D721Med (cell line): ENCODE data around the gene KATNAL1.

Experiments used
- DNase-seq: peaks from one replicate; pipeline ENCODE4 v3.0.0; 2011; ENCODE audit warnings: low spot score; ENCODE audit not compliant: insufficient read length
- FAIRE-seq: peaks from 2 replicates; lab custom pipeline; 2011; peaks lifted over from hg19 to GRCh38; lab: Jason Lieb, UNC
- TF ChIP-seq, protein P1 (sequence below): IDR thresholded peaks from 2 replicates; pipeline ENCODE4 v1.5.1; 2012; ENCODE audit warnings: mild to moderate bottlenecking, control low read depth; ENCODE audit not compliant: insufficient read depth; ENCODE audit errors: missing control alignments

KATNAL1 gene

DNA sequence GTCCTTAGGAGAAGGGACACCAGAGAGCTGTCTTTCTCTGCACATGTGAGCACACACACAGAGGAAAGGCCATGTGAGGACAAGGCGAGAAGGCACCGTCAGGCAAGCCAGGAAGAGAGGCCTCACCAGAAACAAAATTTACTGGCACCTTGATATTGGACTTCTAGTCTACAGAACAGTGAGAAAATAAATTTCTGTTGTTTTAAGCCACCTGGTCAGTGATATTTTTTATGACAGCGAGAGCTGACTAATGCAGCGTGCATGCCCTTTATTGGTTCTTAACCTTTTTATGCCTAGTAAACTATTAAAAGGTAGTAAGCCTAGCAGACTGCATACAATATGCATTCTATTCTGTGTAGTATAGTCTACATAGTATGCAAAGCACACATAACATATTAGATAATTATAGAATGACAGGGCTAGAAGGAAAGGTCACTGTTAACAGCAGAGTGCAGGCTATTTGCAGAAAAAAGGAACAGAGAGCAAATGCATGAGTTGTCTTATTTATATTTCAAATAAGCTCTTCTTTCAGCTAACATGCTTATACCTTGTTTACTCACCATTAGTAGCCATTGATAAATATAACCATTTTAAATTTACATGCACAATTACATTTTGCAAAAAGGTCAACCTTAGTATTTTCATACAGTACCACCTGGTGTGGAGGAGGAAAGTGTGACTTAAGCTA, 25.2 kb upstream of the KATNAL1 start:
- TF ChIP-seq, protein P1, sequence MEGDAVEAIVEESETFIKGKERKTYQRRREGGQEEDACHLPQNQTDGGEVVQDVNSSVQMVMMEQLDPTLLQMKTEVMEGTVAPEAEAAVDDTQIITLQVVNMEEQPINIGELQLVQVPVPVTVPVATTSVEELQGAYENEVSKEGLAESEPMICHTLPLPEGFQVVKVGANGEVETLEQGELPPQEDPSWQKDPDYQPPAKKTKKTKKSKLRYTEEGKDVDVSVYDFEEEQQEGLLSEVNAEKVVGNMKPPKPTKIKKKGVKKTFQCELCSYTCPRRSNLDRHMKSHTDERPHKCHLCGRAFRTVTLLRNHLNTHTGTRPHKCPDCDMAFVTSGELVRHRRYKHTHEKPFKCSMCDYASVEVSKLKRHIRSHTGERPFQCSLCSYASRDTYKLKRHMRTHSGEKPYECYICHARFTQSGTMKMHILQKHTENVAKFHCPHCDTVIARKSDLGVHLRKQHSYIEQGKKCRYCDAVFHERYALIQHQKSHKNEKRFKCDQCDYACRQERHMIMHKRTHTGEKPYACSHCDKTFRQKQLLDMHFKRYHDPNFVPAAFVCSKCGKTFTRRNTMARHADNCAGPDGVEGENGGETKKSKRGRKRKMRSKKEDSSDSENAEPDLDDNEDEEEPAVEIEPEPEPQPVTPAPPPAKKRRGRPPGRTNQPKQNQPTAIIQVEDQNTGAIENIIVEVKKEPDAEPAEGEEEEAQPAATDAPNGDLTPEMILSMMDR = no peak
- FAIRE-seq (no peak), DNase-seq (no peak)

DNA sequence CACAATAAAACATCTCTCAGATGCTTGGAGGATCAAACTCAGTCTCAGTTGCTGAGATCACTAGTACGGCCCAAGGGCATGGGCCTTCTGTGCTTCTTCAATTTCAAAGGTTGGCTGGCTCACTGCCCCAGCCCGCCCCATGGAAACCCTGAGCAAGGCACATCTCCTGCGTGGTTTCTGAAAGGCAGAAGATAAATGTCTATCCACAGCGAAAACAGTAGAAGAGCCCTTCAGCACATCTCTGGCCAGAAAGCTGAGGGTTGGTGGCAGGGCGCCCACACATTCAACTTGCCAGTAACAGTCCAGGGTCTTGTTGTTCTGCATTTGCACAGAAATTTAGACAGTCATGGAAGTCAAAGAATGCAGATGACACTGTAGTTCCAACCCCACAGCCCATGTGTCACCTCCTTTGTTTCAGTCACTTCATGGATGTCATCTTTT, 24.0 kb upstream of the KATNAL1 start:
- DNase-seq (no peak), FAIRE-seq (no peak)
- TF ChIP-seq, protein P1 = no peak

DNA sequence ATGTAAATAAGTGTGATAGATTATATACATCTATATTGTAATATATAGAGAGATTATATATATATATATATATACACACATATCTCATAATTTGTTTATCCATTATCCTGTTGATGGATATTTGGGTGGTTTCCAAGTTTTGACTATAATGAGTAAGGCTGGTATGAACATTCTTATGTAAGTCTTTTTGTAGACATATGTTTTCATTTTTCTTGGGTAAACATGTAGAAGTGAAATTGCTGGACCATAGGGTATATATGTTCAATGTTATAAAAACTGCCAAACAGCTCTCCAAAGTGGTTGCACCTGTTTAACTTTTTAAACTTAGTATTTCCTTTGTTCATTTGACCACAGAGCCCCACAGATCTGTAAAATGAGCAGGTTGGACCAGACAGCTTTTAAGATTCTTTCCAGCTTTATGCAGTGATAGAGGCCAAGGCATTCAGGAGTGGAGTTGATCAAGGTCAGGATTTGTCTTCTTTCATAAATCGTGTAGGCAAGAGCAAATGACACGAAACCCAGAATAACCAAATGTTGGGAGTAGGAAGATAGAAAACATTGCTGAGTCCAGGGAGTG, 21.7 kb upstream of the KATNAL1 start:
- TF ChIP-seq, protein P1 = no peak
- DNase-seq = no peak
- FAIRE-seq = no peak

DNA sequence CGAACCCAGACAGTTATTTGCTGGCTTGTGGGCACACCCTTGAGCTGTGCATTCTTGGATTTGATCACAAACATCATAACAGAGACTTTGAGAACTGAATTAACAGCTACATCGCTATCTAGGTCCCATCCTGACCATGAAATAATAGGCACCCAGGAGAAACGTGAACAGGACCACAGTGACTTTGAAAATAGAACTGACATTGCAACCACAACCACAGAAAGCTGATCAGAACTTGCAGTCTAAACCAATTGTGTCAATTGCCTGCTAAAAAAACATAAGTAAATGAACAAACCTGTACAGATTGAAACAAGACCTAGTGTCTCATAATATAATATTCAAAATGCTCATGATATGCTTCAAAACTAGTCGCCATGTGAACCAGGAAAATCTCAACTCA, 18.3 kb upstream of the KATNAL1 start:
- DNase-seq (no peak), FAIRE-seq (no peak)
- TF ChIP-seq, protein P1 = no peak

DNA sequence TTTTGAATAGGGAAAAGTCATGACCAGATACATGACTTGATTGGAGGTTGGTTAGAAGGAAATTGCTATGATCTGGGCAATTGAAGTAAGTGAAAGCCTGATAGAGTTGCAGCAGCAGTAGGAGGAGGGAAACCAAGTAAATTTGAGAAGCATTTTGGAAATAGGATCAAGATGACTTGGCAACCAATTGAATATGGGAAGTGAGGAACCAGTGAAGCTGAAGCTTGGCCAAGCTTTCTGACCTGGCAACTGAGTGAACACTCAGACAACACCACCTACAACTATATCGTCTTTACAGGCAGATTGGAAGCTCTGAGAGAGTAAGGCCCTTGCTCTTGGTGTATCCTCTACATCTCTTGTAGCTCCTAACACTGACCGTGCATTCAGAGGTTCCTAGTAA, 16.2 kb upstream of the KATNAL1 start:
- FAIRE-seq (no peak), DNase-seq (no peak)
- TF ChIP-seq, protein P1 = no peak

DNA sequence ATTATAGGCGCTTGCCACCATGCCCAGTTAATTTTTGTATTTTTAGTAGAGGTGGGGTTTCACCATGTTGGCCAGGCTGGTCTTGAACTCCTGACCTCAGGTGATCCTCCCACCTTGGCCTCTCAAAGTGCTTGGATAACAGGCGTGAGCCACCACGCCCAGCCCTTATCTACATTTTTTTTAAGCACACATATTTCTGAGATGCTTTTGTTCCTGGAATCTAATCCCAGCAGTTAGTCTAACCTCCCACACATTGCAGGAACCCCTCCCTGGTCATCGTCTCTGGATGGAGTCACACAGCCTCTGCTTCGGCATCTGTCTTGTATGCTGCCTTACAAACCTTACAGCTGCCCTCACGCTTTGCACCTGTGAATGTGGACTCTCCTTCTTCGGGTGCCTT, 15.1 kb upstream of the KATNAL1 start:
- TF ChIP-seq, protein P1 = no peak
- FAIRE-seq = no peak
- no peak for DNase-seq

DNA sequence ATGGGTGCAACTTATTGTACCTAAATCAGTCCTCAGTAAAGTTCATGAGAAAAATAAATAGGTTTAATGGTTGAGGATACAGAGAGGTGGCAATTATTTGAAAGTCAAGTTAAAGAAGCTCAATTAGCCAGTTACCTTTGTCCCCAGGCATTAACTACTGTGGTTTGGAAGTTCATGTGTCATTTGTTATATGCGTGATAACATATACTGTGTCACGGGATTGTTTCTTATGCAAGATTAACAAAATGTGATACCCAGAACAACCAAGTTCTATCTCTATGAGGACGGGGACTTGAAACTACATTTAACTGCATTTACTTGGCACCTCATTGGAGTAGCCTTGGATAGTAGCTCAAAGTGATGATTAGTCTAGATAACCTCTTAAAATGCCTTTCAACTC, 13.9 kb upstream of the KATNAL1 start:
- TF ChIP-seq, protein P1 = no peak
- FAIRE-seq = peak; percentile 61
- DNase-seq = no peak
